ENCODE measurements around the gene COPS8. TPM values are rescaled to one million over a fixed set of nuclear protein-coding genes. Genes with fewer than 3 reads are reported as not detected.

COPS8 gene
- total RNA-seq, 1 experiment from 2014 or later: 51.0 TPM

DNA sequence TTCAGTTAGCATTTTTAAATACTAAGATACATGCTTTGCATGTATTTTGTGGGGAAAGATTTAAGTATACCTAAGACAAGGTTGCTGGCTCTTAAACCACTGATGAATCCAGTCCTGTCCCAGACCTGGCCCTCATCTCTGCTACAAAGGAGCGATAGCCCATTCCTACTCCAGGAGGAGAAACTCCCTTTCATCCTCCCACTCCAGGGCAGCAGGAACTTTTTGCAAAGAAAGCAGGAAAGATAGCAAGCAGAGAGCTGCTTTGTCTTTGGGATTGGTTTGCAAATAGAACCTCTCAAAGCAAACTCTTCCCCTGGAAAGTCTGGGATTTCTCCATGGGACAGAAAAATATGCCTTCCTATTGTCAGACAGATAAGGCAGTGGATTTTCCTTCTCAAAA, 43.6 kb upstream of the COPS8 start:
- Mint-ChIP-seq H3K36me3 (0 out of 2 replicates have a peak, but pooled peaks cover under 1% of the 10 kb centered on the region), H3K9me3 (peaks cover 2% of the 10 kb centered on the region), H3K4me3 (no peak overlapping the region), H3K27me3 (ENCODE audit: low read depth) (no peaks in the 10 kb centered on the region), H3K27ac (no peak overlapping the region), H3K4me1 (peaks cover 34% of the 10 kb centered on the region)
- no peak for DNase-seq (ENCODE audit: low spot score)
- ATAC-seq: peak; percentile 85
- ChIA-PET POLR2A (interaction anchor here (1.2 kb wide), 1 partner anchor 15 kb away, joined by 4 read pairs; no protein-coding TSS in a partner anchor), CTCF (interaction anchor here (0.9 kb wide), 1 partner anchor 472 kb away, joined by 3 read pairs; the partner anchor contains the start of gene ACKR3)
- TF ChIP-seq CBFB (CRISPR knock-in tag; IDR thresholded peaks at IDR 0.05; ENCODE audit: low read depth) (no peak), JUN (CRISPR knock-in tag; IDR thresholded peaks at IDR 0.05) (no peak), ZNF671 (CRISPR knock-in tag; IDR thresholded peaks at IDR 0.05) (no peak), ZNF317 (CRISPR knock-in tag; IDR thresholded peaks at IDR 0.05; ENCODE audit: borderline replicate concordance, low read depth) (no peak), NR3C1 (CRISPR knock-in tag; conservative IDR thresholded peaks at IDR 0.05; ENCODE audit: low read depth) (no peak), GTF2I (CRISPR knock-in tag; conservative IDR thresholded peaks at IDR 0.05) (no peak), PRRX2 (CRISPR knock-in tag; IDR thresholded peaks at IDR 0.05) (no peak), ARID4B (CRISPR knock-in tag; IDR thresholded peaks at IDR 0.05; ENCODE audit: borderline replicate concordance) (no peak), MYBL2 (CRISPR knock-in tag; IDR thresholded peaks at IDR 0.05) (no peak), ZNF512 (CRISPR knock-in tag; IDR thresholded peaks at IDR 0.05; ENCODE audit: borderline replicate concordance) (no peak), RELA (CRISPR knock-in tag; IDR thresholded peaks at IDR 0.05; ENCODE audit: borderline replicate concordance) (no peak), ZBTB43 (CRISPR knock-in tag; IDR thresholded peaks at IDR 0.05) (no peak), ZNF425 (CRISPR knock-in tag; conservative IDR thresholded peaks at IDR 0.05) (no peak), TEAD4 (CRISPR knock-in tag; IDR thresholded peaks at IDR 0.05) (no peak), ZNF138 (CRISPR knock-in tag; conservative IDR thresholded peaks at IDR 0.05) (no peak), KAT7 (CRISPR knock-in tag; IDR thresholded peaks at IDR 0.05; ENCODE audit: borderline replicate concordance) (no peak), SOX15 (CRISPR knock-in tag; IDR thresholded peaks at IDR 0.05) (no peak)
- TF ChIP-seq, protein P1, sequence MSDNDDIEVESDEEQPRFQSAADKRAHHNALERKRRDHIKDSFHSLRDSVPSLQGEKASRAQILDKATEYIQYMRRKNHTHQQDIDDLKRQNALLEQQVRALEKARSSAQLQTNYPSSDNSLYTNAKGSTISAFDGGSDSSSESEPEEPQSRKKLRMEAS (CRISPR knock-in tag; IDR thresholded peaks at IDR 0.05): no peak
- TF ChIP-seq, protein P2, sequence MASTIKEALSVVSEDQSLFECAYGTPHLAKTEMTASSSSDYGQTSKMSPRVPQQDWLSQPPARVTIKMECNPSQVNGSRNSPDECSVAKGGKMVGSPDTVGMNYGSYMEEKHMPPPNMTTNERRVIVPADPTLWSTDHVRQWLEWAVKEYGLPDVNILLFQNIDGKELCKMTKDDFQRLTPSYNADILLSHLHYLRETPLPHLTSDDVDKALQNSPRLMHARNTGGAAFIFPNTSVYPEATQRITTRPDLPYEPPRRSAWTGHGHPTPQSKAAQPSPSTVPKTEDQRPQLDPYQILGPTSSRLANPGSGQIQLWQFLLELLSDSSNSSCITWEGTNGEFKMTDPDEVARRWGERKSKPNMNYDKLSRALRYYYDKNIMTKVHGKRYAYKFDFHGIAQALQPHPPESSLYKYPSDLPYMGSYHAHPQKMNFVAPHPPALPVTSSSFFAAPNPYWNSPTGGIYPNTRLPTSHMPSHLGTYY (CRISPR knock-in tag; IDR thresholded peaks at IDR 0.05): no peak
- TF ChIP-seq, protein P3, sequence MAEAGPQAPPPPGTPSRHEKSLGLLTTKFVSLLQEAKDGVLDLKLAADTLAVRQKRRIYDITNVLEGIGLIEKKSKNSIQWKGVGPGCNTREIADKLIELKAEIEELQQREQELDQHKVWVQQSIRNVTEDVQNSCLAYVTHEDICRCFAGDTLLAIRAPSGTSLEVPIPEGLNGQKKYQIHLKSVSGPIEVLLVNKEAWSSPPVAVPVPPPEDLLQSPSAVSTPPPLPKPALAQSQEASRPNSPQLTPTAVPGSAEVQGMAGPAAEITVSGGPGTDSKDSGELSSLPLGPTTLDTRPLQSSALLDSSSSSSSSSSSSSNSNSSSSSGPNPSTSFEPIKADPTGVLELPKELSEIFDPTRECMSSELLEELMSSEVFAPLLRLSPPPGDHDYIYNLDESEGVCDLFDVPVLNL (CRISPR knock-in tag; IDR thresholded peaks at IDR 0.05; ENCODE audit: borderline replicate concordance, low read depth): no peak

All from WTC11 (cell line).